SK-N-SH treated with all-trans-retinoic acid at 6 μM for 48 hours (cell line): ENCODE measurements around the gene TTYH3.
"Not testable (repeated sequence)": the region's sequence is repeated elsewhere in the genome, so short reads cannot be mapped to it uniquely, and the experiment has no call there.

Source experiments
- ARNTL ChIP-seq: fragments of 450-650 bp; formaldehyde crosslinking; IDR thresholded peaks from 2 replicates; pipeline ENCODE4 v1.5.0; 2020; ENCODE audit warnings: low read depth, mild to moderate bottlenecking, moderate library complexity, borderline replicate concordance
- PATZ1 ChIP-seq: fragments of 250-450 bp; sonication (Bioruptor Pico); IDR thresholded peaks from 2 replicates; pipeline ENCODE4 v1.8.0; 2020; ENCODE audit warnings: mild to moderate bottlenecking, moderate library complexity, borderline replicate concordance
- POU6F1 ChIP-seq: fragments of 250-450 bp; sonication (Bioruptor Pico); IDR thresholded peaks from 2 replicates; pipeline ENCODE4 v1.8.0; 2021; ENCODE audit warnings: low read depth, mild to moderate bottlenecking, moderate library complexity, borderline replicate concordance
- TCF4 ChIP-seq: fragments of 250-450 bp; sonication (Bioruptor Pico); IDR thresholded peaks from 2 replicates; pipeline ENCODE4 v1.8.0; 2021; ENCODE audit warnings: mild to moderate bottlenecking, moderate library complexity, borderline replicate concordance
- ZNF565 ChIP-seq: fragments of 450-650 bp; formaldehyde crosslinking; conservative IDR thresholded peaks from 2 replicates; pipeline ENCODE4 v1.5.0; 2020; ENCODE audit warnings: low read depth, mild to moderate bottlenecking, moderate library complexity

- not testable (repeated sequence) for TF ChIP-seq ARNTL (CRISPR knock-in tag); PATZ1 (CRISPR knock-in tag); POU6F1 (CRISPR knock-in tag); ZNF565 (CRISPR knock-in tag); TCF4
These were observed 22.1 kb upstream of the TTYH3 start for GRCh38 chr7:2609646-2610045.
